ENCODE data around the gene FBXO34. TPM values are rescaled to one million over a fixed set of nuclear protein-coding genes. Genes with fewer than 3 reads are reported as not detected.

Gene FBXO34
- total and polyA plus RNA-seq, 2 of the 13 experiments (the other 11 are each of a cell fraction or from before 2014, with no cell fraction given) = 8.8 to 13.5 TPM

DNA sequence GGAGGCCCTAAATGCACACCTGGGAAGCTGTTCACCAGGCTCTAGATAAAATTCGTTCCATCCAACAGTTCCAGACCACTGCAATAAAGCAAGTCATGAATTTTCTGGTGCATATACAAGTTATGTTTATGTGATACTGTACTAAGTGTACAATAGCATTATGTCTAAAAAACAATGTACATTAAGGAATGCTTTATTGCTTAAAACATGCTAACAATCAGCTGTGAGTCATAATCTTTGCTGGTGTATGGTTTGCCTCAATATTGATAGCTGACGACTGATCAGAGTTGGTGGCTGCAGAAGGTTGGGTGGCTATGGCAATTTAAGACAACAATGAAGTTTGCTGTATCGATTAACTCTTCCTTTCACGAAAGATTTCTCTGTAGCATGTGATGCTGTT, 88.1 kb downstream of the FBXO34 start:
- Histone ChIP-seq H3K9me3 (ENCODE audit: low read length) (no peaks in the 10 kb centered on the region), H3K27ac (ENCODE audit: extremely low read length, insufficient read depth, low read length) (no peak overlapping the region), H3K79me2 (ENCODE audit: insufficient read depth, low read length) (no peaks in the 10 kb centered on the region), H3K4me1 (ENCODE audit: insufficient read depth, low read length) (peaks cover 17% of the 10 kb centered on the region), H3K4me3 (replicated peaks in 1 of 3; ENCODE audit: insufficient read depth in 1 of 3, low read depth in 2 of 3, low read length in 3 of 3) (no peak overlapping the region), H3K4me2 (ENCODE audit: low read depth, low read length) (no peak overlapping the region), H3K27me3 (ENCODE audit: control insufficient read depth in 1 of 2, insufficient read depth in 2 of 2, low read length in 2 of 2) (no peaks in the 10 kb centered on the region), H4K20me1 (ENCODE audit: insufficient read depth, low read length) (no peaks in the 10 kb centered on the region), H3K9ac (ENCODE audit: insufficient read depth, low read depth, low read length) (no peak overlapping the region), H3K36me3 (replicated peaks in 1 of 2; ENCODE audit: control insufficient read depth in 1 of 2, insufficient read depth in 2 of 2, low read length in 2 of 2) (peaks cover 4 to 5% of the 10 kb centered on the region in 2 experiments; a peak in 2 of 5 replicates), H2AFZ (ENCODE audit: low read length) (no peak overlapping the region)
- WGBS (ENCODE audit: low lambda C conversion rate) = 91% methylated on average over 4 of the region's 4 CpGs
- POLR2A ChIA-PET = no interaction called here
- no TSS peak for BruUV-seq (replicated peaks)
- intact Hi-C loops (cut with micrococcal nuclease; ENCODE audit: unreplicated experiment) = loop anchor here (5.0 kb wide), 1 partner anchor 147 kb away; no protein-coding TSS in a partner anchor
- no peak for TF ChIP-seq DR1 (CRISPR knock-in tag; IDR thresholded peaks at IDR 0.05)
- TF ChIP-seq ATF1 (CRISPR knock-in tag; IDR thresholded peaks at IDR 0.05) = no peak
- no peak for TF ChIP-seq AKNA (CRISPR knock-in tag; IDR thresholded peaks at IDR 0.05; ENCODE audit: borderline replicate concordance)
- no peak for TF ChIP-seq MNT (IDR thresholded peaks at IDR 0.05)
- no peak for TF ChIP-seq MTF1 (CRISPR knock-in tag; IDR thresholded peaks at IDR 0.05)
- TF ChIP-seq HDAC2 (CRISPR knock-in tag; IDR thresholded peaks at IDR 0.05) = no peak
- no peak for TF ChIP-seq HNF4G (IDR thresholded peaks at IDR 0.05; ENCODE audit: borderline replicate concordance, low read depth, low read length)
- no peak for TF ChIP-seq HNF4G (CRISPR knock-in tag; IDR thresholded peaks at IDR 0.05; ENCODE audit: borderline replicate concordance, low read depth)
- no peak for TF ChIP-seq KAT2B (IDR thresholded peaks at IDR 0.05; ENCODE audit: borderline replicate concordance, low read depth, low read length)
- no peak for TF ChIP-seq ZNF260 (CRISPR knock-in tag; IDR thresholded peaks at IDR 0.05; ENCODE audit: borderline replicate concordance, low read depth)
- no peak for TF ChIP-seq ISL2 (CRISPR knock-in tag; IDR thresholded peaks at IDR 0.05)
- TF ChIP-seq PHF5A (CRISPR knock-in tag; IDR thresholded peaks at IDR 0.05; ENCODE audit: low read depth, unreplicated experiment) = no peak
- no peak for TF ChIP-seq ZNF775 (CRISPR knock-in tag; IDR thresholded peaks at IDR 0.05; ENCODE audit: borderline replicate concordance)
- TF ChIP-seq CSRNP2 (CRISPR knock-in tag; conservative IDR thresholded peaks at IDR 0.05; ENCODE audit: low read depth) = no peak
- TF ChIP-seq CREM (IDR thresholded peaks at IDR 0.05) = no peak
- TF ChIP-seq CREM (CRISPR knock-in tag; IDR thresholded peaks at IDR 0.05) = no peak
- in situ Hi-C loops (cut with HindIII; ENCODE audit: extremely low pct_ligation_motif_present, low pct_unique_long_range_greater_than_20kb) = no loop called here
- DNase-seq (ENCODE audit: low spot score) (no peak), FAIRE-seq (no peak), ATAC-seq (no peak)
- CTCF ChIA-PET (ENCODE audit: low intra/inter-chr PET ratio, low total read pairs) = no interaction called here

Data from HepG2 (cell line).